Omental fat pad (tissue), 4 donors: ENCODE data around the gene ZNRF3. TPM values are rescaled to one million over a fixed set of nuclear protein-coding genes. Genes with fewer than 3 reads are reported as not detected.

Experiments used
- ATAC-seq: fragments of 150-250 bp; one replicate; pipeline ENCODE4 v1.9.1; 2016; ENCODE audit warnings: mild to moderate bottlenecking, moderate library complexity; ENCODE audit not compliant: low FRiP score
- DNase-seq: peaks from one replicate; pipeline ENCODE4 v3.0.0-alpha.2; 2019; ENCODE audit warnings: low spot score
- total RNA-seq, 4 donors: library from RNA; depleted of rRNA; stranded (reverse); fragments of >200 nt; gene quantifications; one replicate each; pipeline ENCODE4 v1.1.0, GENCODE V29; 2016
- TF ChIP-seq, protein P1 (sequence below), 3 donors: fragments of 450-650 bp; IDR thresholded peaks; one replicate each; pipeline ENCODE4 v1.5.1; 2016 to 2017; ENCODE audit warnings: antibody characterized with exemption in 3 of 3, mild to moderate bottlenecking in 3 of 3, moderate library complexity in 2 of 3

ZNRF3 gene
- total RNA-seq, 4 donors from 2014 or later: 7.7 to 14.4 (median 8.2) TPM

DNA sequence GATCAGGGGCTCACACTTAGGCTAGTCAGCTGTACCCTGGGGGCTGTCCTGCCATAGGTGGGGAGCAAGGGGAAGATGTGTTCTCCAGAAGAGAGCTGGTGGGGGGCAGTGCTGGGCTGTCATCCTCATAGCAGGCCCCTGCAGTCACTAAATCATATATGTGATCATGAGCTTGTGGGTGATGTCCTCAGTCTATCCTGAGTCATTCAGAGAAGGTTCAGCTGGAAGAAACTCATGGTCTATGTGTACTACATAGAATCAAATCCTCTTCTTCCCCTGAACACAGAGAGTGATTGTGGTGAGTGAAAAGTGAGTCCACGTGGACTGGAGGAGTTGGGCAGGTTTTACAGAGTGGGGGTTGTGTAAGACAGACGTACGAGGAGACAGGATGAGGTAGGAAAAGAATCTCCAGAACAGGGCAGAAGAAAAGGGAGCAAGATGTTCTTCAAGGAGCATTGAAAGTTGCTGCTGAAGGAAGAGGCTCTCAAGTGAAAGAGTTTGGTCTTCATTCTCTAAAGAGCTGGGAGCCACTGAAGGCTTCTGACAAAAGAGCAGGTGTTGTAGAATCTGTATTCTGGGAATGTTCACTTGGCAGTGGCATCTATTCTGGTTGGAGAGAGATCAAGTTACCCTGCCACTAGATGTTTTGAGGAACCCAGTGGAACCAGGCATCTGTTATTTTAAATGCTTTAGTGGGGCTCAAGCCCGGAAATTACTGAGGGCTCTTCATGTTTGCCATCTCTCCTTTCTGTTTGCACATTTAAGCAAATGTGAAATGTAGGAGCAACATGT, 109.4 kb downstream of the ZNRF3 start:
- TF ChIP-seq, protein P1, sequence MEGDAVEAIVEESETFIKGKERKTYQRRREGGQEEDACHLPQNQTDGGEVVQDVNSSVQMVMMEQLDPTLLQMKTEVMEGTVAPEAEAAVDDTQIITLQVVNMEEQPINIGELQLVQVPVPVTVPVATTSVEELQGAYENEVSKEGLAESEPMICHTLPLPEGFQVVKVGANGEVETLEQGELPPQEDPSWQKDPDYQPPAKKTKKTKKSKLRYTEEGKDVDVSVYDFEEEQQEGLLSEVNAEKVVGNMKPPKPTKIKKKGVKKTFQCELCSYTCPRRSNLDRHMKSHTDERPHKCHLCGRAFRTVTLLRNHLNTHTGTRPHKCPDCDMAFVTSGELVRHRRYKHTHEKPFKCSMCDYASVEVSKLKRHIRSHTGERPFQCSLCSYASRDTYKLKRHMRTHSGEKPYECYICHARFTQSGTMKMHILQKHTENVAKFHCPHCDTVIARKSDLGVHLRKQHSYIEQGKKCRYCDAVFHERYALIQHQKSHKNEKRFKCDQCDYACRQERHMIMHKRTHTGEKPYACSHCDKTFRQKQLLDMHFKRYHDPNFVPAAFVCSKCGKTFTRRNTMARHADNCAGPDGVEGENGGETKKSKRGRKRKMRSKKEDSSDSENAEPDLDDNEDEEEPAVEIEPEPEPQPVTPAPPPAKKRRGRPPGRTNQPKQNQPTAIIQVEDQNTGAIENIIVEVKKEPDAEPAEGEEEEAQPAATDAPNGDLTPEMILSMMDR (IDR thresholded peaks at IDR 0.05): no peak
- DNase-seq (no peak), ATAC-seq (no peak)

DNA sequence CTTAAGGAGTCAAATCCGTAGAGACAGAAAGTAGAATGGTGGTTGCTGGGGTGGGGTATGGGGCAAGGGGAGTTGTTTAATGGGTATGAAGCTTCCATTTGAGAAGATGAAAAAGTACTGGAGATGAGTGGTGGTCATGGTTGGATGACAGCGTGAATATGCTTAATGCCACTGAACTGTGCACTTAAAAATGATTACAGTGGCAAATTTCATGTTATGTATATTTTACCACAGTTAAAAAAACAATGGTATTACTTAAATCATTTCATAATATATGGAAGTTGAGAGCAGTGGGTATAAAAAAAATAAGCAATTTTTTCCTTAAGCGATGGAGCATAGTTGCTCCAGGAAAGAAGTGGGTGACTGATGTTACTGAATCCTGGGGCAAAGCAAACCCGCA, 111.2 kb downstream of the ZNRF3 start:
- TF ChIP-seq, protein P1 (IDR thresholded peaks at IDR 0.05): no peak
- DNase-seq (no peak), ATAC-seq (no peak)

DNA sequence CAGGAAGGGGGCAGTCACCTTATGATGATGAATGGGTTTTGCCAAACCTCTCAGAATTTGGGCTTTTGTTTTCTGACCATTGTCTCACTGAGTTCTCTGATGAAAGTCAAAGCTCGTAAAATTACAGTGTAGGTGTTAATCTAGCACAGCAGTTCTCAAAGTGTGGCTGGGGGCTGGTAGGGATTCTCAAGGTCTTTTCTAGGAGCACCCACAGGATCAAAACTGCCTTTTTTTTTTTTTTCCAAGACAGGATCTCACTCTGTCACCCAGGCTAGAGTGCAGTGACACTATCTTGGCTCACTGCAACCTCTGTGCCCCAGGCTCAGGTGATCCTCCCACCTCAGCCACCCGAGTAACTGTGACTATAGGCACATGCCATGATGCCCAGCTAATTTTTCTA, 112.2 kb downstream of the ZNRF3 start:
- TF ChIP-seq, protein P1 (IDR thresholded peaks at IDR 0.05): no peak
- no peak for ATAC-seq
- no peak for DNase-seq

DNA sequence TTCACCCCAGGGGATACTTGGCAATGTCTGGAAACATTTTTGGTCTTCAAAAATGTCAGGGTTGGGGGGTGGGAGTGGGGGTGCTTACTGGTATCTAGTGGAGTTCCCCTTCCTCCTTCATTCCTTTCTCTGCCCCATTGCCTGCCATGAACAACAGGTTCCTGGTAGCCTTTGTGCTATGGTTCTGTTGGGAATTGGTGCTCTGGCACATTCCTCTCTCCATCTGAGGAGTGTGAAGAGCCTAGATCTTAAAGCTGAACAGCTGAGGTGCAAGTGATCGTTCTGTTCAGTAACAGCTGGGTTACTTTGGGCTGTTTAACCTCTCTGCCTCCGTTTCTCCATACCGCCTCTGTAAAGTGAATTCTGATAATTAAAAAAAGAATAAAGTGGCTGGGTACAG, 114.0 kb downstream of the ZNRF3 start:
- ATAC-seq (no peak), DNase-seq (no peak)
- TF ChIP-seq, protein P1 (IDR thresholded peaks at IDR 0.05): no peak

DNA sequence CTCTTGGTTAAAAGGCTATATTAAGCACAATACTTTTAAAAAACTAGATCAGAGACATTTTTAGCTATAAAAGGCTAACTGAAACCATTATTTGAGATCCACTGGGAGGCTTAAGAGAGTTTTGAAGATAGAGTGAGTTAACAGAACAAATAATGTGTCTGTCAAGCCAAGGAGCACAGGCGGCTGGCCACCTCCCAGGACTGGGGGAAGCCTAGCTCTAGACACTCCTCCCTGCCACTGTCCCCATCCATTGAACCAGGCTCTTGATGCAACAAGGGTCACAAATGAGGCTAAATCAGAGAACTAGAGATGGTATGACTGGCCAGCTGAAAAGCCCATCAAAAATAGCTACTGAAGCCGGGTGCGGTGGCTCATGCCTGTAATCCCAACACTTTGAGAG, 115.3 kb downstream of the ZNRF3 start:
- DNase-seq (no peak), ATAC-seq (no peak)
- TF ChIP-seq, protein P1 (IDR thresholded peaks at IDR 0.05): no peak

DNA sequence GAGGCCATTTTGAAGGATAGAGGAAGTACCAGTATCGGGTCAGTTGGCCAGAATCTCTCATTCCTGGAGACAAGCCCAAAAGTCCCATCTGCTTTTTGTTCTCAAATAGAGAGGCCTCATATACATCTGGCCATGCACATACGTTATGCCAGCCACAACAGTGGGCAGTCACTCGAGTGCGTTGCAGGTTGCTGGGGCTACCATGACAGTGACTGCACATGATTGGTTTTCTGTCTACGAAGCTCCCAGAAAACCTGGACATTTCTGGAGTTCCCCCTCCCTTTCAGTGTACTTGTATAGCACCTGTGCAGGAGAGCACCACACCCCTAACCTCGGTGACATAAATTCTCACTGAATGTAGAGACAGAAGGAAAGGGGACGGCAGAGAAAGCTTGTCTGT, 116.1 kb downstream of the ZNRF3 start:
- DNase-seq: no peak
- TF ChIP-seq, protein P1 (IDR thresholded peaks at IDR 0.05): no peak
- ATAC-seq: no peak

DNA sequence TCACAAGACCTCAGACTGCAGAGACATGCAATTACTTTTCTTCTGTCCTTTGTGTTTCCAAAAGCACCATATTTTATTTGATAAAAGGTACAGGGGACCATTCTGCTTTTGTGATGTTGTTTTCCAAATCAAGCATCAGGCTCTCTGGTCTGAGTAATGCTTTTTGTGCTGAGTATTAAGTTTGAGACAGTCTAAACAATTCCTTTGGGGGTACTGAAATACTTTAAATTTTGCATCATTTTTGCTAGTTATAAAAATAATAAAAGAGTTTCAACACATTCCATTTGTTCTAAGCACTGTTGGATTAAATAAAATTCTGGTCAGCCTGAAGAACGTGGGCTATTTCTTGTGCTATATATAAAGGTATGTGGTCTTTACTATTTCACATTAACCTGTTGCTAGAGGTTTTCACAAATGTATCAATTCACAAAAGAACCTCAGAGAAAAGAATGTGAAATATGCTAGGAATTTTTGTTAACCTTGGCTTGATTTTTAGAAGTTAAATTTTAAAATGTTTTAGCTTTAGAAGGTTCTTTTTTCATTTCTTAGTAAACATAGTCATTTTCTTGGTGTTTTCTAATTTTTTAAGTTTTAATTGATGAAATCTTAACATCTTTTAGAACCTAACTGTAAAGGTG, 116.7 kb downstream of the ZNRF3 start:
- TF ChIP-seq, protein P1 (IDR thresholded peaks at IDR 0.05): no peak
- no peak for DNase-seq
- ATAC-seq: no peak
